ENCODE measurements around the gene SBF1. TPM values are rescaled to one million over a fixed set of nuclear protein-coding genes. Genes with fewer than 3 reads are reported as not detected.
A peak's percentile ranks its signal among the peaks of the same experiment; 100 is the strongest.

The SBF1 gene
- total and polyA plus RNA-seq, 2 donors (not counting 1 experiment from before 2014, with no cell fraction given): 110 to 254 TPM

DNA sequence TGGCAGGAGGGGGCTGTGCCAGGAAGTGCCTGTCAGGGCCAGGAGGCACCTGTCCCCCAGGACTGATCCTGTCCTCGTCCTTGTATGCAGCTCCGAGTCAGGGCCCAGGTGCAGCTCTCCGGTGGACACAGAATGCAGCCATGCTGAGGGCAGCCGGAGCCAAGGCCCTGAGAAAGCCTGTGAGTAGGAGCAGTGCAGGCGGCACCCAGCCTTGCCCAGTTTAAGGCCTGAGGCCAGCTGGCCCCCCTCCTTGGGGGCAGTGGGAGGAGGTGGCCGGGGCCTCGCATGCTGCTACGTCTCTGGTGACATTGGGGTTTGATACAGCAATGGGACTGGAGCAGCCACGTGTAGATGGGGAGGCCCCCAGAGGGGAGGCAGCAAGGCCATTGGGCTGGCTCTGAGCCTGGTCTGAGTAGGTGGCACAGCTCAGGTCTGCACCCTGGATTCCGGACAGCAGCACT is 34.9 kb downstream of the SBF1 start:
- ATAC-seq (ENCODE audit: low read depth): no peak
- no peaks in the 10 kb centered on the region for H4K20me1 ChIP-seq (ENCODE audit: control insufficient read depth, insufficient read depth, low read length, poor library complexity, severe bottlenecking)
- peaks cover 0 to 52% of the 10 kb centered on the region in 2 experiments for H3K36me3 ChIP-seq (replicated peaks in 1 of 2; ENCODE audit: control extremely low read depth in 1 of 2, control insufficient read depth in 1 of 2, extremely low read depth in 1 of 2, insufficient read depth in 2 of 2, low read length in 1 of 2)
- DNase-seq: no peak
- no peak overlapping the region for H2AFZ ChIP-seq (ENCODE audit: insufficient read depth, low read depth, low read length, poor library complexity, severe bottlenecking)
- intact Hi-C loops (cut with micrococcal nuclease): no loop called here
- no peak overlapping the region for H3K4me3 Mint-ChIP-seq
- H3K4me1 Mint-ChIP-seq: peaks cover 5% of the 10 kb centered on the region
- H3K27ac ChIP-seq (ENCODE audit: low read length in 2 of 2): no peak overlapping the region
- H3K4me1 ChIP-seq (ENCODE audit: control insufficient read depth in 2 of 2, insufficient read depth in 2 of 2, low read length in 2 of 2): peaks cover 0 to under 1% of the 10 kb centered on the region in 2 donors
- no peaks in the 10 kb centered on the region for H3K27me3 ChIP-seq (replicated peaks in 1 of 4; ENCODE audit: control extremely low read depth in 1 of 4, control insufficient read depth in 3 of 4, insufficient read depth in 4 of 4, low read length in 3 of 4)
- H3K79me2 ChIP-seq (ENCODE audit: control insufficient read depth, insufficient read depth, low read length): no peaks in the 10 kb centered on the region
- H3K9me3 ChIP-seq (ENCODE audit: control extremely low read depth in 1 of 3, control insufficient read depth in 2 of 3, insufficient read depth in 1 of 3, low read length in 2 of 3): no peaks in the 10 kb centered on the region
- H3K27ac Mint-ChIP-seq: peak overlapping the region; percentile 37
- no peak overlapping the region for H3K4me3 ChIP-seq (ENCODE audit: control extremely low read depth in 1 of 5, extremely low read depth in 1 of 5, insufficient read depth in 1 of 5, low read depth in 2 of 5, low read length in 4 of 5)
- H3K27me3 Mint-ChIP-seq: no peaks in the 10 kb centered on the region
- CTCF ChIA-PET: interaction anchor here (0.9 to 2.1 kb wide), 5 partner anchors 10 to 92 kb away, joined by 3 to 8 read pairs (median 5); partner anchors contain the start of gene SCO2
- TF ChIP-seq, protein P1, sequence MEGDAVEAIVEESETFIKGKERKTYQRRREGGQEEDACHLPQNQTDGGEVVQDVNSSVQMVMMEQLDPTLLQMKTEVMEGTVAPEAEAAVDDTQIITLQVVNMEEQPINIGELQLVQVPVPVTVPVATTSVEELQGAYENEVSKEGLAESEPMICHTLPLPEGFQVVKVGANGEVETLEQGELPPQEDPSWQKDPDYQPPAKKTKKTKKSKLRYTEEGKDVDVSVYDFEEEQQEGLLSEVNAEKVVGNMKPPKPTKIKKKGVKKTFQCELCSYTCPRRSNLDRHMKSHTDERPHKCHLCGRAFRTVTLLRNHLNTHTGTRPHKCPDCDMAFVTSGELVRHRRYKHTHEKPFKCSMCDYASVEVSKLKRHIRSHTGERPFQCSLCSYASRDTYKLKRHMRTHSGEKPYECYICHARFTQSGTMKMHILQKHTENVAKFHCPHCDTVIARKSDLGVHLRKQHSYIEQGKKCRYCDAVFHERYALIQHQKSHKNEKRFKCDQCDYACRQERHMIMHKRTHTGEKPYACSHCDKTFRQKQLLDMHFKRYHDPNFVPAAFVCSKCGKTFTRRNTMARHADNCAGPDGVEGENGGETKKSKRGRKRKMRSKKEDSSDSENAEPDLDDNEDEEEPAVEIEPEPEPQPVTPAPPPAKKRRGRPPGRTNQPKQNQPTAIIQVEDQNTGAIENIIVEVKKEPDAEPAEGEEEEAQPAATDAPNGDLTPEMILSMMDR (IDR thresholded peaks at IDR 0.05): no peak
- TF ChIP-seq EZH2 (IDR thresholded peaks at IDR 0.05; ENCODE audit: borderline replicate concordance, insufficient read depth, low read depth, low read length, poor library complexity, severe bottlenecking): no peak
- no peak overlapping the region for H3K9ac ChIP-seq (ENCODE audit: low read length)
- H3K9me3 Mint-ChIP-seq (ENCODE audit: insufficient read depth): no peaks in the 10 kb centered on the region
- no peak overlapping the region for H3K4me2 ChIP-seq (replicated peaks; ENCODE audit: low read depth, low read length, poor library complexity, severe bottlenecking)
- 95% methylated on average over 10 of the region's 10 CpGs for WGBS (ENCODE audit: insufficient coverage)
- POLR2A ChIA-PET: no interaction called here

- H3K4me3 Mint-ChIP-seq: no peak overlapping the region
- no peaks in the 10 kb centered on the region for H3K9me3 Mint-ChIP-seq (ENCODE audit: insufficient read depth)
- Histone ChIP-seq H3K9me3 (ENCODE audit: control extremely low read depth in 1 of 3, control insufficient read depth in 2 of 3, insufficient read depth in 1 of 3, low read length in 2 of 3) (no peaks in the 10 kb centered on the region), H3K4me3 (ENCODE audit: control extremely low read depth in 1 of 5, extremely low read depth in 1 of 5, insufficient read depth in 1 of 5, low read depth in 2 of 5, low read length in 4 of 5) (no peak overlapping the region), H4K20me1 (ENCODE audit: control insufficient read depth, insufficient read depth, low read length, poor library complexity, severe bottlenecking) (no peaks in the 10 kb centered on the region), H3K79me2 (ENCODE audit: control insufficient read depth, insufficient read depth, low read length) (no peaks in the 10 kb centered on the region), H3K4me2 (replicated peaks; ENCODE audit: low read depth, low read length, poor library complexity, severe bottlenecking) (no peak overlapping the region), H2AFZ (ENCODE audit: insufficient read depth, low read depth, low read length, poor library complexity, severe bottlenecking) (no peak overlapping the region), H3K4me1 (ENCODE audit: control insufficient read depth in 2 of 2, insufficient read depth in 2 of 2, low read length in 2 of 2) (no peaks in the 10 kb centered on the region), H3K9ac (ENCODE audit: low read length) (no peak overlapping the region), H3K27me3 (replicated peaks in 1 of 4; ENCODE audit: control extremely low read depth in 1 of 4, control insufficient read depth in 3 of 4, insufficient read depth in 4 of 4, low read length in 3 of 4) (no peaks in the 10 kb centered on the region), H3K36me3 (replicated peaks in 1 of 2; ENCODE audit: control extremely low read depth in 1 of 2, control insufficient read depth in 1 of 2, extremely low read depth in 1 of 2, insufficient read depth in 2 of 2, low read length in 1 of 2) (peaks cover 0 to 55% of the 10 kb centered on the region in 2 experiments), H3K27ac (ENCODE audit: low read length in 2 of 2) (no peak overlapping the region)
- no peak for ATAC-seq (ENCODE audit: low read depth)
- intact Hi-C loops (cut with micrococcal nuclease): no loop called here
- no peak for TF ChIP-seq EZH2 (IDR thresholded peaks at IDR 0.05; ENCODE audit: borderline replicate concordance, insufficient read depth, low read depth, low read length, poor library complexity, severe bottlenecking)
- TF ChIP-seq, protein P1 (IDR thresholded peaks at IDR 0.05): no peak
- 89% methylated on average over 17 of the region's 17 CpGs for WGBS (ENCODE audit: insufficient coverage)
- H3K27ac Mint-ChIP-seq: no peak overlapping the region
- no peaks in the 10 kb centered on the region for H3K27me3 Mint-ChIP-seq
- POLR2A ChIA-PET: no interaction called here
- DNase-seq: no peak
- peaks cover 5% of the 10 kb centered on the region for H3K4me1 Mint-ChIP-seq
- CTCF ChIA-PET: interaction anchor here (0.9 to 2.1 kb wide), 3 partner anchors 58 to 93 kb away, joined by 3 to 8 read pairs (median 5); partner anchors contain the start of gene SCO2
Observed at GRCh38 chr22:50439314-50439870, 35.4 kb downstream of the SBF1 start.

Data from B cell (primary cell).